Ovary (tissue), 3 donors: Measurements from ENCODE around the gene CYP2C19.

ENCODE experiments used
- EP300 ChIP-seq: sonication (generic); formaldehyde crosslinking; IDR thresholded peaks from one replicate; pipeline ENCODE4 v1.6.1; 2017; ENCODE audit warnings: antibody characterized with exemption
- POLR2A ChIP-seq: fragments of 450-650 bp; IDR thresholded peaks from one replicate; pipeline ENCODE4 v1.6.1; 2017; ENCODE audit warnings: antibody characterized with exemption, mild to moderate bottlenecking, moderate library complexity
- TF ChIP-seq, protein P1 (sequence below), 3 donors: fragments of 450-650 bp in 2 of 3; fragments of 200-600 bp in 1 of 3; IDR thresholded peaks; one replicate each; pipeline versions ENCODE4 v1.5.1 to v1.8.0; 2016 to 2022; ENCODE audit warnings: antibody characterized with exemption in 3 of 3, mild to moderate bottlenecking in 1 of 3
- donor health status: DM: no; HTN: no; CAD: no.

DNA sequence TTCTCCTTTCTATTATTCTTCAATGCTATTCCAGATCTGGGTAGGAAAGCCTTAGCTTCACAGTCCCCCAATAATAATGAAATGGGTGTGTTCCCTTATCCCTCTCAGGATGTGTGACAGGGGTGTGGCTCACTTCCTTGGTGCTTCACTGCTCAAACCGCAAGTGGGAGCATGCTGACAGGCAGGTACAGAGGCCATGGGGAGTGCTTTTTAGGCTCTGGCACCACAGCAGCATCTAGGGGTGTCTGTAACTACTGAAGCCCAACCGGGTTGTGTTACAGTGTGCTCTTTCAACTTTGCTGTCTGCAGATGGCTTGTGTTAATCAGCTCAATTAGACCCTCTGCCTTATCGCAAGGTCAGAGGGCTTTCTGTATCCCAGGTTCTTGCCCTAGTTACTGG, 96.6 kb downstream of the CYP2C19 start:
- TF ChIP-seq POLR2A = no peak
- TF ChIP-seq, protein P1, sequence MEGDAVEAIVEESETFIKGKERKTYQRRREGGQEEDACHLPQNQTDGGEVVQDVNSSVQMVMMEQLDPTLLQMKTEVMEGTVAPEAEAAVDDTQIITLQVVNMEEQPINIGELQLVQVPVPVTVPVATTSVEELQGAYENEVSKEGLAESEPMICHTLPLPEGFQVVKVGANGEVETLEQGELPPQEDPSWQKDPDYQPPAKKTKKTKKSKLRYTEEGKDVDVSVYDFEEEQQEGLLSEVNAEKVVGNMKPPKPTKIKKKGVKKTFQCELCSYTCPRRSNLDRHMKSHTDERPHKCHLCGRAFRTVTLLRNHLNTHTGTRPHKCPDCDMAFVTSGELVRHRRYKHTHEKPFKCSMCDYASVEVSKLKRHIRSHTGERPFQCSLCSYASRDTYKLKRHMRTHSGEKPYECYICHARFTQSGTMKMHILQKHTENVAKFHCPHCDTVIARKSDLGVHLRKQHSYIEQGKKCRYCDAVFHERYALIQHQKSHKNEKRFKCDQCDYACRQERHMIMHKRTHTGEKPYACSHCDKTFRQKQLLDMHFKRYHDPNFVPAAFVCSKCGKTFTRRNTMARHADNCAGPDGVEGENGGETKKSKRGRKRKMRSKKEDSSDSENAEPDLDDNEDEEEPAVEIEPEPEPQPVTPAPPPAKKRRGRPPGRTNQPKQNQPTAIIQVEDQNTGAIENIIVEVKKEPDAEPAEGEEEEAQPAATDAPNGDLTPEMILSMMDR (IDR thresholded peaks at IDR 0.05) = no peak
- no peak for TF ChIP-seq EP300
